AG20443 (cell line): ENCODE results near the gene RMDN2.
"Not testable (repeated sequence)": the region's sequence is repeated elsewhere in the genome, so short reads cannot be mapped to it uniquely, and the experiment has no call there.

ENCODE experiments used
- DNase-seq: peaks from one replicate; pipeline ENCODE4 v3.0.0; 2012; ENCODE audit warnings: low spot score, mixed read lengths

RMDN2 gene

GRCh38 chr2:37932873-37933272 is 7.8 kb downstream of the RMDN2 start:
- not testable (repeated sequence) for DNase-seq

DNA sequence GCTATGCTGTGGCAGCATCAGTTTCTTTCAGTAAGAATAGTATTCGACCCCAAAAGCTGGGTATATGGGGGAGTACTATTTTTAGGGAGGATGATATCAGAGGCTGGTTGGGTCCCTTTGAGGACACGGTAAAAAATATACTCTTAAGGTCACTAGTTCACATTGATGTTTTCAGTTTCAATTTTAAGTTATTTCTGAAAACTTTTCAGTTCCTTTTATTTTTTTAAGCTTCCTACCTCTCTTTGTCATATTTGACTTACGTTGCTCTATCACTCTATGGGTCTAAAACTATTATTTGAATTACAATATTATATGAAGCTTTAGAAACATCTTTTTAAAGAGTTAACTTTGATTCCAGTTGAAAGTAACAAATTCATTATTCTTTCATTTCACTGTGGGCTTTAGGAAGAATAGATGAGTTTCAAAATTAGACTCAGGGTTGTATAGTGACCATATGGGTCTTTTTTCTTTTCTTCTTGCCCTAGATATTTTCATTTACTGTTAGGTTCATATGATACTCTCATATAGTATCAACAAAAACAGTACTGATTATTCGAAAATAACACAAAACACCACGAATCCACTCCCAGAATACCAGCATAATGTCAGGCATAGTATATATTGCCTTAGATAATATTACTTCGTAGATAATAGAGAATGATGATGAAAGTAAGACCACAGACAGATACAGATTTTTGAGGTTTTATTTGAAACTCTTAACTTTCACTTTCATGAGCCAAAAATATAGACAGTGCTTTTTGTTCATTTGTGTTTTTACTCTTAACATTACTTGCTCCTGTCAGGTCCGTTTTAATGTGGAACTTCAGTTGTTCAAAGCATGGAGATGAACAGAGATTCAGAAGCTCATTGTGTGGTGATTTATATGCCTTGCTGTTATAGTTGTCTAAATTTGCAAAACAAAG is 9.8 kb downstream of the RMDN2 start:
- DNase-seq = no peak

DNA sequence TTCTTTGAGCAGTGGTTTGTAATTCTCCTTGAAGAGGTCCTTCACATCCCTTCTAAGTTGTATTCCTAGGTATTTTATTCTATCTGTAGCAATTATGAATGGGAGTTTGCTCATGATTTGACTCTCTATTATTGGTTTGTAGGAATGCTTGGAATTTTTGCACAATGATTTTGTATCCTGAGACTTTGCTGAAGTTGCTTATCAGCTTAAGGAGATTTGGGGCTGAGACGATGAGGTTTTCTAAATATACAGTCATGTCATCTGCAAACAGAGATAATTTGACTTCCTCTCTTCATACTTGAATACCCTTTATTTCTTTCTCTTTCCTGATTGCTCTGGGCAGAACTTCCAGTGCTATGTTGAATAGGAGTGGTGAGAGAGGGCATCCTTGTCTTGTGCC is 12.5 kb downstream of the RMDN2 start:
- not testable (repeated sequence) for DNase-seq

- not testable (repeated sequence) for DNase-seq
Measured at GRCh38 chr2:37941267-37941666, 16.2 kb downstream of the RMDN2 start.

- DNase-seq = no peak
Measured at GRCh38 chr2:37944268-37944667, 19.2 kb downstream of the RMDN2 start.

GRCh38 chr2:37947306-37947705 is 22.2 kb downstream of the RMDN2 start:
- no peak for DNase-seq

GRCh38 chr2:37962018-37962739 is 37.1 kb downstream of the RMDN2 start:
- not testable (repeated sequence) for DNase-seq

GRCh38 chr2:37962740-37963121 is 37.6 kb downstream of the RMDN2 start:
- DNase-seq = not testable (repeated sequence)

- not testable (repeated sequence) for DNase-seq
Measured at GRCh38 chr2:37963901-37964300, 38.8 kb downstream of the RMDN2 start.

DNA sequence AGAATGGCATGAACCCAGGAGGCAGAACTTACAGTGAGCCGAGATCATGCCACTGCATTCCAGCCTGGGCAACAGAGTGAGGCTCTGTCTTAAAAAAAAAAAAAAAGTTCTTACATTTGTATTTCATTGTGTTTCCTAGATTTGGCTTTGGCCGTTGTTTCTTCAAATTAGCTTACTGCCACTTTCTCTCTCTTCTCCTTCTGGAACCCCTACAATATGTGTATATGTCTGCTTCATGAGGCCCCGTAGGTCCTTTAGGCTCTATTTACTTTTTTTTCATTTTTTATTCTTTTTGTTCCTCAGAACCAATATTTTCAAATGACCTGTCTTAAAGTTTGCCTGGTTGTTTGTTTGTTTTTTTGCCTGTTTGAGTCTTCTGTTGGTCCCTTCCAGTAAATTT is 41.2 kb downstream of the RMDN2 start:
- no peak for DNase-seq

- DNase-seq = no peak
Measured at GRCh38 chr2:37969731-37970130, 44.6 kb downstream of the RMDN2 start.

- DNase-seq = no peak
Measured at GRCh38 chr2:37971971-37972370, 46.9 kb downstream of the RMDN2 start.

DNA sequence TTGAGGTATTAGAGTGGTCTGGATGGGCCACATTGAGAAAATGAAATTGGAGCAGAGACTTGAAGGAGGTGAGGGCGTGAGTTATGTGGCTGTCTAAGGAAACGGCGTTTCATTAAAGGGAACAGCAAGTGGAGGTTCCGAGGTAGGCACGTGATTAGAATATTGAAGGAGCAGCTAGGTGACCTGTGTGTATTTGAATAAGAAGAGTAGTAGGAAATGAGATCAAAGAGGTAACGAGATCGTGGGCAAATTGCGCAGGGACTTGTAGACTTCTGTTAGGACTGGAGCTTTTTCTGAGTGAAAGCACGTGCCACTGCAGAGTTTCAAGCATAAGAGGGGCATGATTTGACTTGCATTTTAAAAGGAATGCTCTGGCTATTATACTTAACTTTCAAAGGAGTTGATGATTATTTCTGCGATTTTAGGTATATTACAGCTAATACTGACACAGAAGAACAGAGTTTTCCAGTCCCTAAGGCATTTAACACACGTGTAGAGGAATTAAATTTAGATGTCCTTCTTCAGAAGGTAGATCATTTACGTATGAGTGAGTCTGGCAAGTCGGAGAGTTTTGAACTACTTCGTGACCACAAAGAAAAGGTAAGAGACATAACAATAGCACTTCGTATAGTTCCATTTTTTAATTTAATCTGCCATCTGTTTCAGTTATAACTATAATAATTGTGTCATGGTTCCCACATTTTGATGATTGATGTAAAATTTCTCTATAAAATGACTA is 48.7 kb downstream of the RMDN2 start:
- no peak for DNase-seq

DNA sequence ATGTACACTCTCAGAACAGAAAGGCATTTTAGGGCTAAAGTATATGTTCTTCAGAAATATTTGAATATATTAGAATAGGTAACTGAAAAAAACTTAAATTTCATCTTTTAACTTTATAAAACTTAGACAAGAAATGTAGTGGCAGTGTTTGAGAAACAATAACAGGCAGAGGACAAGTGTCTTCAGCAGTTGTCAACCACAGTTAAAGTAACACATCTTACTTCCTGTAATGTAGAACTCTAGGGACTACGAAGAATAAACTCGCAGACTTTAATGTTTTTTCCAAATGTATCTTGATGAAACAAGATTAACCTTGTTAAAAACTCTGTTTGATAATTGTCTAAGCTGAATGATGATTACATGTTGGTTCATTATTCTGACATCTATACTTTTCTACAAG is 50.7 kb downstream of the RMDN2 start:
- DNase-seq = no peak

DNA sequence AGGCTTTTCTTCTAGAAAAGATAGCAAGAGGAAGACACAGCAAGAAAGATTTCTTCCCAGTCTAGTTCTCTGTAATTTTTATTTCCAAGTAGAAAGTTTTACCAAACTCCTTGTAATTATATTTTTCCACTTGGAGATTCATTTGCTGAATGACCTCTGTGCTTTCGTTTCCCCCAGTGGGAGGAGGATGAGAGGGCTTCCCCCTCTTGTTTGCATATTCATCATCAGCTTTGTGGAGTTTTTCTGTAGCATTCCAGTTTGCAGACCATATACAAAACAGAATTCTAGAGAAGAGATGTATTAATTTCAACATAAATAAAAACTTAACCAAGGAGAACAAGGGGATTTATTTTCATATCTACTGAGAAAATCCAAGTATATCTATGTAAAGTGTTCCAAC is 51.3 kb downstream of the RMDN2 start:
- DNase-seq = no peak

- DNase-seq = peak; percentile 53
Measured at GRCh38 chr2:37982147-37982582, 57.1 kb downstream of the RMDN2 start.

GRCh38 chr2:37982847-37983246 is 57.8 kb downstream of the RMDN2 start:
- no peak for DNase-seq

GRCh38 chr2:37983719-37984118 is 58.6 kb downstream of the RMDN2 start:
- DNase-seq = no peak

DNA sequence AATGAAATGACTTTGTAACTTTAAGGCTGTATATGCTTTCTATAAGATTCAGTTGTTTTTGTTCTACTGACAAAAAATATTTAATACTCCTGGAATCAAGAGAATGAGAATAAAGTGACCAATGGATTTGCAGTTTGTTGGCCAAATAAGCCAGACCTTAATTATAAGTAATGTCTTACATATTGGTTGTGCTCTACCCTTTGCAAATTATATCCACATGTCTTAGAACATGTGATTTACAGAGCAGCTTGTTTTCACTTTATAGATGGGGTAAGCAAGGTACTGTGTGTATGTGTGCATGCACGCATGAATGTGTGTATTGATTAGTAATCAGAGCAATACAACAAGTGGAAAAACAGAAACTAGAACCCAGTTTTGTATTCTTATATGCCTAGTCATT is 59.1 kb downstream of the RMDN2 start:
- no peak for DNase-seq

DNA sequence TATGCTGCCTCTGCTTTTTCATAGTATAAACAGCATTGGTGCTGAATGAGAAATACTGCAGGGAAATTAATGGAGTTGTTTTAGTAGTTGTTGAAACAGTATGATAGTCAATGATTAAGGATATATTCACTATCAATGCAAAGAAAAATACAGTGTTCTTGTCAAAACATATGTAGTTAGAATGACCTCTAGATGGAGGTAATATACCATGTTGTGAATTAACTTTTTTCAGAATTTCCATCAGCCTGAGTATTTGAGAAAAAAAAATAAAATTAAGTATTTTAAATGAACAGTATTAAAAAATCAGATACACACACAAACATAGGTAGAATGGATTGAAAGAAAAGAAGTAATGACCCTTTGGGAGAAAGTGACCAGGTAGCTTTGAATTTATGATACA is 59.5 kb downstream of the RMDN2 start:
- no peak for DNase-seq

DNA sequence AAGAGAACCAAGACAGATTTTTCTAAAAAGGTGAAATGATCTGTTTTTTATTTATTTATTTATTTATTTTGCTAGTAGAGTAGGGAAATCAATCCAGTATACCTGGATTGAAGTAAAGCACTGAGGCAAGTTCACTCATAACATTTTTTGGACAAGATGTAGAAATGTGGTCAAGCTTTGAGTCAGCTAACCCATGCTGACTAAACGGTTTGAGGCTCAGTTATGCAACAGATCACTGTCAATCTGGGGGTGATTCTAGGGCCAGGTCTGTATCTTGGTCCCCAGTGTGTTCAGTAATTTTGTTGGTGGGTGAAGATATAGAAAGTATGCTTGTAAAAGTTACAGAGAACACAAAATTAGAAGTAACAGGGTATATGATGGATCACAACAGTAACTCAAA is 60.2 kb downstream of the RMDN2 start:
- peak; percentile 57 for DNase-seq

GRCh38 chr2:37987098-37987775 is 62.1 kb downstream of the RMDN2 start:
- no peak for DNase-seq
